ENCODE data around the gene ETFB.

DNA sequence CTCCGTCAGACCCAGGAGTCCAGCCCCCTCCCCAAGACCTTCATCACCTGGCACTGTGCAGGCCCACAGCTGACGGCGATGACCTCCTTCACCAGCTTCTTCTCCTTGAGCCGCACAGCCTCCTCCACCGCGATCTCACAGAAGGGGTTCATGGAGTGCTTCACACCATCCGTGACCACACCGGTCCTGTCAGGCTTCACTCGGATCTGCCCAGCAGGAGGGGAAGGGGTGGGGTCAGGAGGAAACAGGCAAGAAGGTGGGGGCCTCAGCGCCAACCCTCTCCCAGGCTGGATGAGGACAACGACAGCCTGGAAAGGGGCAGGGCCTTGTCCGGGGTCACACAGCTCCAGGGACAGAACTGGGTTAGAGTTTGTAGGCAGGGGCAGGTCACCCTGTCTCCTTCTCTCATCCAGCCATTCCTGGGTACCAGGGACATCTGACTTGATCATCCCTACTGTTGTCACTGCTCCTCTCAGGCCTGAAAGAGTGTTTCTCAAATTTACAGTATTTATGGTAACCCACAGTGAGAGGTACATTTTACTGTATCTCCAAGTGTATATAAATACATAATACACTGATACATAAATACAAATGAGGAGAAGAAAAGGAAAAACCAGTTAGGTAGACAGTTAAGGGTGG, 12.0 kb downstream of the ETFB start:
- TF ChIP-seq, protein P1, sequence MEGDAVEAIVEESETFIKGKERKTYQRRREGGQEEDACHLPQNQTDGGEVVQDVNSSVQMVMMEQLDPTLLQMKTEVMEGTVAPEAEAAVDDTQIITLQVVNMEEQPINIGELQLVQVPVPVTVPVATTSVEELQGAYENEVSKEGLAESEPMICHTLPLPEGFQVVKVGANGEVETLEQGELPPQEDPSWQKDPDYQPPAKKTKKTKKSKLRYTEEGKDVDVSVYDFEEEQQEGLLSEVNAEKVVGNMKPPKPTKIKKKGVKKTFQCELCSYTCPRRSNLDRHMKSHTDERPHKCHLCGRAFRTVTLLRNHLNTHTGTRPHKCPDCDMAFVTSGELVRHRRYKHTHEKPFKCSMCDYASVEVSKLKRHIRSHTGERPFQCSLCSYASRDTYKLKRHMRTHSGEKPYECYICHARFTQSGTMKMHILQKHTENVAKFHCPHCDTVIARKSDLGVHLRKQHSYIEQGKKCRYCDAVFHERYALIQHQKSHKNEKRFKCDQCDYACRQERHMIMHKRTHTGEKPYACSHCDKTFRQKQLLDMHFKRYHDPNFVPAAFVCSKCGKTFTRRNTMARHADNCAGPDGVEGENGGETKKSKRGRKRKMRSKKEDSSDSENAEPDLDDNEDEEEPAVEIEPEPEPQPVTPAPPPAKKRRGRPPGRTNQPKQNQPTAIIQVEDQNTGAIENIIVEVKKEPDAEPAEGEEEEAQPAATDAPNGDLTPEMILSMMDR (IDR thresholded peaks at IDR 0.05): no peak
- TF ChIP-seq, protein P2, sequence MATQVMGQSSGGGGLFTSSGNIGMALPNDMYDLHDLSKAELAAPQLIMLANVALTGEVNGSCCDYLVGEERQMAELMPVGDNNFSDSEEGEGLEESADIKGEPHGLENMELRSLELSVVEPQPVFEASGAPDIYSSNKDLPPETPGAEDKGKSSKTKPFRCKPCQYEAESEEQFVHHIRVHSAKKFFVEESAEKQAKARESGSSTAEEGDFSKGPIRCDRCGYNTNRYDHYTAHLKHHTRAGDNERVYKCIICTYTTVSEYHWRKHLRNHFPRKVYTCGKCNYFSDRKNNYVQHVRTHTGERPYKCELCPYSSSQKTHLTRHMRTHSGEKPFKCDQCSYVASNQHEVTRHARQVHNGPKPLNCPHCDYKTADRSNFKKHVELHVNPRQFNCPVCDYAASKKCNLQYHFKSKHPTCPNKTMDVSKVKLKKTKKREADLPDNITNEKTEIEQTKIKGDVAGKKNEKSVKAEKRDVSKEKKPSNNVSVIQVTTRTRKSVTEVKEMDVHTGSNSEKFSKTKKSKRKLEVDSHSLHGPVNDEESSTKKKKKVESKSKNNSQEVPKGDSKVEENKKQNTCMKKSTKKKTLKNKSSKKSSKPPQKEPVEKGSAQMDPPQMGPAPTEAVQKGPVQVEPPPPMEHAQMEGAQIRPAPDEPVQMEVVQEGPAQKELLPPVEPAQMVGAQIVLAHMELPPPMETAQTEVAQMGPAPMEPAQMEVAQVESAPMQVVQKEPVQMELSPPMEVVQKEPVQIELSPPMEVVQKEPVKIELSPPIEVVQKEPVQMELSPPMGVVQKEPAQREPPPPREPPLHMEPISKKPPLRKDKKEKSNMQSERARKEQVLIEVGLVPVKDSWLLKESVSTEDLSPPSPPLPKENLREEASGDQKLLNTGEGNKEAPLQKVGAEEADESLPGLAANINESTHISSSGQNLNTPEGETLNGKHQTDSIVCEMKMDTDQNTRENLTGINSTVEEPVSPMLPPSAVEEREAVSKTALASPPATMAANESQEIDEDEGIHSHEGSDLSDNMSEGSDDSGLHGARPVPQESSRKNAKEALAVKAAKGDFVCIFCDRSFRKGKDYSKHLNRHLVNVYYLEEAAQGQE (IDR thresholded peaks at IDR 0.05; ENCODE audit: insufficient read depth in 1 of 2, low read depth in 2 of 2, low read length in 1 of 2): no peak
- no peak for TF ChIP-seq POLR2AphosphoS5 (IDR thresholded peaks at IDR 0.05; ENCODE audit: low read depth, low read length)

Measured in Panc1 (cell line).